ENCODE measurements around the gene CMTR2.

Gene CMTR2

DNA sequence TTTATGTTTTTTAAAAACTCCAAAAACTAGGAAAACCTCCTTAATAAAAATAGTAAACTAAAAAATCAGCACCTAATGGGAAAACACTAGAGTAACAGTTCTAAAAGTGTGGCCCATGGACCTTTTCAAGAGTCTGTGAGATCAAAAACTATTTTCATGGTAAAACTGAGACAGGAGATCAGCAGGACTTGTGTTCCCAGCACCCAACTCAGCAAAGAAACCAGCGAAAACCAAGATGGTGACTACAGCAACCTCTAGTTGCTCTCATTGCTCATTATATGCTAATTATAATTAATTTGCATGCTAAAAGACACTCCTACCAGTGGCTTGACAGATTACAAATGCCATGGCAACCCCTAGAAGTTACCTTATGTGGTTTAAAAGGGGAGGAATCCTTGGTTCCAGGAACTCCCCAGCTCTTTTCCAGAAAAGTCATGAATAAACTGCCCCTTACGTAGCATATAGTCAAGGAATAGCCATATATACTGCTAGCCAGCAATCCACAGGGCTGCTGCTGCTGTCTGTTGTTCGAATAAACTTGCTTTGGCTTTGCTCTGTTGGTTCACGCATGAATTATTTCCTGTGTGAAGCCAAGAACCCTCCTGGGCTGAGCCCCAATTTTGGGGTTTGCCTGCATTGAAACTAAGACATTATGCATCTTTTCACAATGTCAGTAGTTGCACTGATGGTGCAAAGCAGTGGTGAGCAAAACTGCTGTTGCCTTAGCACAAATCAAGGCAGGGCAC is 12.4 kb downstream of the CMTR2 start:
- no peak for DNase-seq (ENCODE audit: low read depth in 3 of 3)

DNA sequence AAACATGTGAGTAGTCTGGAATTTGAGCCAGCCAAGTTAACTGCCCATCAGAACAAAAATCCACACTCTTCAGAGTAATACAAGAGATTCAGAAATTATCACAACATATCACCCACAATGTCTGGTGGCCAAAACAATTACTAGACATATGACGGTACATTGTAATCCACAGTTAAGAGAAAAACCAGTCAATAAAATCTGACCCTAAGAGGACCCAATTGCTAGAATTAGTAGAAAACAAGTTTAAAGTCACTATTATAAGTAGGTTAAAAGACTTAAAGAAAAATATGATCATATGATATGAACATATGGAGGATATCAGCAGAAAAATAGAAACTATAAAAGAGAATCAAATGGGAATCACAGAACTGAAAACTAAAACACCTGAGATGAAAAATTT is 15.8 kb downstream of the CMTR2 start:
- no peak for DNase-seq (ENCODE audit: low read depth in 3 of 3)

DNA sequence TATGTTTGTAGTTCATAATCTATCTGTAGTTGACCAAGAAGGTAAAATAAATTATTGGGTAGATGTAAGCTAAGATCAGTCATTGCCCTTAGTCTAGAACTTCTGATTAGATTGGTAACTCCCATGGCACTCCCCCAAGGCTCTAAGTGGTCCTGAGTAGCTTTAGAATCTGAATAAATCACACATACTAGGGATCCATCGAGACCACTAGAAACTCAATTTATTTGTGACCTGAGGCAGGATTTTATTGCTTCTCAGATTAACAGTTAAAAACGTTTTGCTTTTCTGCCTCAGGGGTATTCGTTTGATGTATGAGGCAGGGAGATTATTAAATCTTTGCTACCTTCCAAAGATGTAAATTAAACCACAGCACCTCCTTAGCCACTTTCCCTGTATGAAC is 24.9 kb downstream of the CMTR2 start:
- no peak for DNase-seq (ENCODE audit: low read depth in 3 of 3)

- no peak for DNase-seq (ENCODE audit: low read depth in 3 of 3)
Measured at GRCh38 chr16:71263582-71263981, 25.6 kb downstream of the CMTR2 start.

DNA sequence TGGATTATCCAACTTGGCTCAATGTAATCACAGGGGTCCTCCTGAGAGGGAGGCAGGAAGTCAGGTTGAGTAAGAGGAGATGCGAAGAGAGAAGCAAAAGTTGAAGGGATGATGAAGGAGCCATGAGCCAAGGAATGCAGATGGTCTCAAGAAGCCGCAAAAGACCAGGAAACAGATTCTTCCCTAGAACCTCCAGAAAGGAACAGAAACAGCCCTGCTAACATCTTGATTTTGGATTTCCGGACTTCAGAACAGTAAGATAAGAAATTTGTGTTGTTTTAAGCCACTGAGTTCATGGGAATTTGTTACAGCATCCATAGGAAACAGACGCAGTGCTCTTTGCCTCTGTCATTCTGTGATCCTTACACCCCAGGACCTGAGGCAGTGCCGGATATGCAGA is 26.8 kb downstream of the CMTR2 start:
- DNase-seq (ENCODE audit: low read depth in 3 of 3), result no peak

DNA sequence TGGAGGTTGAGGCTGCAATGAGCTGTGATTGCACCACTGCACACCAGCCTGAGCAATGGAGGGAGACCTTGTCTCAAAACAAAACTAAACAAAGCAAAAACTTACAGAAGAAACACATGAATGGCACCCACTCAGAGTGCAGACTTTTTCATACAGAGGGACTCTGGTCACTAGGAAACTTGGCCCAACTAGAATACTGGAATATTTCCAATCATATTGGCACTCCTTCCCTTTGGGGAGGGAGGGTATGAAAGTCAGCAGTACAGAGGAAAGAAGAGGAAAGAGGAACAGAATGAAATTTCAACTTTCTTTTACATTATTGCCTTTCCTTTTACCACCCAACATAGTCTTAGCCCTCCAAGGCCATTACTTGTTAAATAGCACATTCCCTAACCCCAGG is 28.2 kb downstream of the CMTR2 start:
- DNase-seq (ENCODE audit: low read depth in 3 of 3), result no peak

GRCh38 chr16:71259086-71259485 is 30.1 kb downstream of the CMTR2 start:
- DNase-seq (ENCODE audit: low read depth in 3 of 3), result no peak

DNA sequence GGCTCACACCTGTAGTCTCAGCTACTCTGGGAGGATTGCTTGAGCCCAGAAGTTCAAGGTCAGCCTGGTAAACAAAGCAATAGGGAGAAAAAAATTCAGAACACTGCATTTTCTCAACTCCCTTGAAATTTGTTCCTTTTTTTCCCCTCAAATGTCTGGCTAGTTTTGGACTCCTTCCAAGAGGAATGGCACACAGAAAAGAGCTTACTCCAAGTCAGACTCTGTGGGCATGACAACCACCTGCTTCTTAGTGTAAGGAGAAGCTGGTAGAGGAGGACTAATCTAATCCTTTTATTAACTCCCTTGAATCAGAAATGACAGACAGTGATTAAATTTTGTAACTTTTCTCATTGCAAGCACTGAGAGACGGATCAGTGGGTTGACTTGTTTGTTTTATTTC is 30.8 kb downstream of the CMTR2 start:
- DNase-seq (ENCODE audit: low read depth in 3 of 3), result no peak

DNA sequence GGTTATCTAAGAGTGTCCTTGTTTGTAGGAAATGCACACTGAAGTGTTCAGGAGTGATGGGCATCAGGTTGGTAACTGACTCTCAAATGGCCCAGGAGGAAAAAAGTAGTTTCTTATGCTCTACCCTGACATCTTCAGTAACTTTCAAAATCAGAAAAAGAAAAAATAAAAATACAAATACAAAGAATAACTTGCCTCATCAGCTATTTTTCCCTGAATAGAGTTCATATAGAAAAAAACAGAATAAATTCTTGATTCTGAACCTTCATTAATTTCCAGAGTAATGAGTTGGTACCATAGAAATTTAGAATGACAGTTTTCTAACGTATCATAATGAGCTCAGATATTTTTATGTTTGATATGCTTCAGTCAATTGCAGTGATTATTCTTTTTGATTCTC is 31.4 kb downstream of the CMTR2 start:
- DNase-seq (ENCODE audit: low read depth in 3 of 3), result no peak

- DNase-seq (ENCODE audit: low read depth in 3 of 3), result no peak
Measured at GRCh38 chr16:71255721-71256120, 33.5 kb downstream of the CMTR2 start.

DNA sequence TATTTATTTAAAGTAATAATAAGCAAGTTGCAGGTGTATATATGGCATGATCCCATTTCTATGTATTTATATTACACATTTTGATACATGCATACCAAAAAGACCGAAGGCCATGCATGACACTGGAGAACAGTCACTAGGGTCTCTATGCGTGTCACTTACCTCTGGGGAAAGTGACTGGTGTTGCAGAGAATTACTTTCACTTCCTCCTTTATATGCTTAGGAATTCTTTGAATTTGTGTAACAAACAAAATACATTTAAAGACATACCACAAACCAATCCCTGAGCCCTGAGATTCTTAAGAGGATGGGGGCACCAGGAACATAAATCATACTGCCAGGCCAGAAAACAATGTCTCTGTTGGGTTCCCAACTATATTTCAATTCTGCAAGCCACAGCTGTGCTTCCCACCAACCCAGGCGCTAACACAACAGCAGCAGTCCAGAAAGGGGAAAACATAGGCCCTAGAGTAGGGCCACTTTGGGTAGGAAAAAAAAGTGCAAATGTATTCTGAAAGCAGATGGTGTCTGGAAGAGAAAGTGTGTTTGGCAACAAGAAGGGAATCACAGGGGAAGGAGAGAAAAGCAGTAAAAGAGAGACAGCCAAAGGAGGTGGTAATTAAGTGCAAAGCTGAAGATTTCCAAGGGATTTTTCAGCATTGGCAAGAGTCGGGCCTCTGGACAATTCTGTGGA is 34.2 kb downstream of the CMTR2 start:
- no peak for DNase-seq (ENCODE audit: low read depth in 3 of 3)

GRCh38 chr16:71250461-71251235 is 38.6 kb downstream of the CMTR2 start:
- no peak for DNase-seq (ENCODE audit: low read depth in 3 of 3)

DNA sequence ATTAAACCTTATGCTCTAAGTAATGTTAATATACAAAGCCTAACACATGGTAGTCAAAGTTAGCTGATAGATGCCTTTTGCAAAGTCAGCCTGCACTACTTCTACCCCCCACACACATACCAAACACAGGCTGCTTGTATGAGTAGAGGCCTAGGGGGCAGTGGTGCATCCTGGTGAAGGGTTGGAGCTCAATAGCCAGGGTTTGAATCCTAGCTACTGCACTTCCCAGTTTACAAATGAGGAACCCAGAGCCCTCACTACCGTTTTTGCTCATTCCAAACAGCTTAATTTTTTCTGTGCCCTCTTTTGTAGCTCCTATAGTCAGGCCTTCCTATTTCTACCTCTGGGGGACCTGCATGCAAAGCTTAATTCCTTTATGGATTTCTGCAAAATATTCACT is 39.8 kb downstream of the CMTR2 start:
- DNase-seq (ENCODE audit: low read depth in 3 of 3), result no peak

GRCh38 chr16:71247478-71247877 is 41.7 kb downstream of the CMTR2 start:
- no peak for DNase-seq (ENCODE audit: low read depth in 3 of 3)

GRCh38 chr16:71246309-71246708 is 42.9 kb downstream of the CMTR2 start:
- DNase-seq (ENCODE audit: low read depth in 3 of 3), result no peak

GRCh38 chr16:71244521-71244920 is 44.7 kb downstream of the CMTR2 start:
- DNase-seq (ENCODE audit: low read depth in 3 of 3), result no peak

GRCh38 chr16:71242601-71243000 is 46.6 kb downstream of the CMTR2 start:
- no peak for DNase-seq (ENCODE audit: low read depth in 3 of 3)

GRCh38 chr16:71242036-71242435 is 47.2 kb downstream of the CMTR2 start:
- DNase-seq (ENCODE audit: low read depth in 3 of 3), result no peak

Data from stimulated activated CD4-positive, alpha-beta T cell treated with anti-CD3 and anti-CD28 coated beads, TNF-alpha, amount 100 ng/mL, for 24 hours (primary cell).